ENCODE results near the gene INHBA. TPM values are rescaled to one million over a fixed set of nuclear protein-coding genes. Genes with fewer than 3 reads are reported as not detected.
A peak's percentile ranks its signal among the peaks of the same experiment; 100 is the strongest.

The INHBA gene
- total RNA-seq, 2 experiments from 2014 or later, result not detected

DNA sequence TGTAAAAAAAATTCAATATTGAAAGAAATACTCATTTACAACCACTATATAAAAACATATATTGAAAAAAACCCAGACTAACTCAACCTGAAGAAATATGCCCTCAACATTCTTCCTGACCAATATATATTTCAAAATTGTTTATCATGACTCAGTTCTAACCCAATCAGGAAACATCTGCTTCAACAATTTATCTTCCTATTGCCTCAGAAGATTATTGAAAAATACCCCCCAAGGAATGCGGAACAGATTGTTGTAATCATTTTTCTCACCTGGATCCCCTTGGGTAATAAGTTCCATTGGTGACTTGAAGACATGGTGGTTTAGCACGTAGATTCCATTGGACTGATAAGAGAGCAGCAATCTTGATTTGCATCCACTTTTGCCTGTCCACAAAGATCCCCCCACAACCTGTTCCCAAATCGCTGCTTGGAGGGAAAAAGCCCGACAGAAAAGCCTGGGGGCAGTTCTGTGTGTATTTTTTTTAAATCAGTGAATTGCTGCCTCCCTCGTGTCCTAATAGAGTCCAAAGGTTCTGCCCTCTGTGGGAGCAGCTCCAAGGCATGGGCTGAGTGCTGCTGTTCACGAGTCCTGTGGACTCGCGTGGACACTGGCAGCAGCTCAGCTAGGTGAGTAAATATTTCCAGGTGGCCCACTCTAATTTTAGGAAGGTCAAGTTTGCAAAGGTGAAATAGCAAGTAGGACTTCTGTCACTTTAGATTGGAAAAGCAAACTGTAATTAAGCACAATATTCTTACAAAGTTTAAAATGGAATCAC lies 5.9 kb upstream of the INHBA start:
- no peak for ATAC-seq
- CTCF ChIA-PET, result no interaction called here

DNA sequence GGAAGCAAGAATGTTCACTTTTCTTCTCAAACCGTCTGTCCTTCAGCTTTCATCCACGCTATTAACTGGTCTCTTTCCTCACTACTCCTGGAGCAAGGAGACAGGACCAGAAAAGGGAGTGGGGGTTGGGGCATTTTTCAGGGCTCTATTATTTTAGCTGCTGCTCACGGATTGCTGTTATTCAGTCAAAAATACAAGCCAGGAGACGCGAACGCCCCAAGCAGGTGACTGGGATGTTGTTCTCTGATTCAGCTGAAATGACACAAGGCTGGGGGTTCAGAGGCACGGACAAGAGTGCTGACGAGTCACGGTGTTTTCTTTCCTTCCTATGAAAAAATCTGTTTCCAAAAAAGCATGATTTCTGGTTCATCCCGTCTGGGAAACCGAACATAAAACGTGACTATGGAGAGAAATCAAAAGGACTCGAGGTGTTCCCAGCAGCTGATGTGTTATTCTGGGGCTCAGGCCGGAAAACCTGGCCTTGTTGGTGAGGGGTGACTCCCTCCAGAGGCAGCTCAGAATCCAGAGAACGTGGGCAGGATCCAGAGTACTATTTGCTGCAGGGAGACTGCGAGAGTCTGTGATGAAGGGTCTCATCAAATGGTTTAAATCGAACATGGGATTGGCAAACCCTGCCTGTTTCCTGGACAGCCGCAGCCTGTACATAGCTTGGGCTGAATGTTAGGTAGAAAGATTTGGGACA lies 3.5 kb upstream of the INHBA start:
- Mint-ChIP-seq H3K4me3 (peak overlapping the region; percentile 71), H3K4me1 (ENCODE audit: low read depth) (peaks cover 14% of the 10 kb centered on the region), H3K27ac (no peak overlapping the region), H3K27me3 (ENCODE audit: low read depth) (peaks cover 40% of the 10 kb centered on the region), H3K9me3 (ENCODE audit: insufficient read depth) (no peaks in the 10 kb centered on the region), H3K36me3 (ENCODE audit: low read depth) (no peaks in the 10 kb centered on the region)
- CTCF ChIA-PET, result interaction anchor here (0.5 to 2.8 kb wide), 4 partner anchors 8 to 1474 kb away, joined by 3 to 17 read pairs (median 8); no protein-coding TSS in a partner anchor
- POLR2A ChIA-PET, result no interaction called here
- DNase-seq (no peak), ATAC-seq (no peak)

More for the DNA sequence above, 5.9 kb upstream of the INHBA start:
- Mint-ChIP-seq H3K4me3 (no peak overlapping the region), H3K4me1 (ENCODE audit: low read depth) (peaks cover 14% of the 10 kb centered on the region), H3K36me3 (ENCODE audit: low read depth) (no peaks in the 10 kb centered on the region), H3K27ac (no peak overlapping the region), H3K27me3 (ENCODE audit: low read depth) (peaks cover 22% of the 10 kb centered on the region), H3K9me3 (ENCODE audit: insufficient read depth) (no peaks in the 10 kb centered on the region)
- POLR2A ChIA-PET, result no interaction called here
- no peak for DNase-seq

DNA sequence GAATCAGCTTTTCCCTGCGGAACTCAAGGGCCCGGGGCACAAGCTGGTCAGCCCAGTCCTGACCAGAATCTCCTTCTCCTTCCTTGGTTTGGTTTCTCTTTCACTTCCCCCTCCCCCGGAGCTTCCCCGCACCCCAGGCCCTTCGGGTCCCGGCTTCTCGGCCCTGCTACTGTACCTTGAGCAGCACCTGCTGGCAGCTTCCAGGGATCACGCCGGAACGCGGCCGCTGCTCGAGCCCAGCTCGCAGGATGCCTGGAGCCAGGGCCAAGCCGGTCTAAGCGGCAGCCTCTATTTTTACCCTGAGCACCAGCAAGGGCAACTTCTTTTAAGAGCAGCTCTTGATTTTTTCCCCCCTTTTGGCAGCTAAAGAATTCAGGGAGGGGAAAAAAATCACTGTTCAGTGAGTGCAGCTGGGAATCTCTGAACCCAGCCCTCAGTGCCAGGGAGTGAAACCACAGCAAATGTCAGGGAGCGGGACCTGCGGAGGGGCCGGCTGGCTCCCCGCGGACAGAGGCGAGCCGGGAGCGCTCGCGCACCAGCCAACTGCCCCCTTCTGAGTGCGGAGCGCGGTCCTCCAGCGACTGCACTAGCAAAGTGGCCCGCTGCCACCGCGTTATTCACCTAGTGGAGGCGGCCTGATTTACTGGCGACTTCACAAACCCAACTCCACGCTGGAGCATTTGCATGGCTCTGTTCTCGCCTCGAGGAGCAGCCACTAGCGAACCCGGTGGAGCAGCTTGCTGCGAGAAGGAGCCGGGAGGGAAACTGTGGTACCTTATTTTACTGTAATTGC lies 2.4 kb upstream of the INHBA start:
- POLR2A ChIA-PET, result no interaction called here
- peaks cover 50% of the 10 kb centered on the region for H3K27me3 Mint-ChIP-seq (ENCODE audit: low read depth)
- H3K4me3 Mint-ChIP-seq, result peak overlapping the region; percentile 71
- no peak overlapping the region for H3K27ac Mint-ChIP-seq
- no peaks in the 10 kb centered on the region for H3K9me3 Mint-ChIP-seq (ENCODE audit: insufficient read depth)
- peak; percentile 73 for DNase-seq
- no peaks in the 10 kb centered on the region for H3K36me3 Mint-ChIP-seq (ENCODE audit: low read depth)
- CTCF ChIA-PET, result interaction anchor here (0.5 to 2.8 kb wide), 7 partner anchors 9 to 1473 kb away, joined by 3 to 17 read pairs (median 5); no protein-coding TSS in a partner anchor
- peaks cover 14% of the 10 kb centered on the region for H3K4me1 Mint-ChIP-seq (ENCODE audit: low read depth)
- peak; percentile 97 for ATAC-seq

DNA sequence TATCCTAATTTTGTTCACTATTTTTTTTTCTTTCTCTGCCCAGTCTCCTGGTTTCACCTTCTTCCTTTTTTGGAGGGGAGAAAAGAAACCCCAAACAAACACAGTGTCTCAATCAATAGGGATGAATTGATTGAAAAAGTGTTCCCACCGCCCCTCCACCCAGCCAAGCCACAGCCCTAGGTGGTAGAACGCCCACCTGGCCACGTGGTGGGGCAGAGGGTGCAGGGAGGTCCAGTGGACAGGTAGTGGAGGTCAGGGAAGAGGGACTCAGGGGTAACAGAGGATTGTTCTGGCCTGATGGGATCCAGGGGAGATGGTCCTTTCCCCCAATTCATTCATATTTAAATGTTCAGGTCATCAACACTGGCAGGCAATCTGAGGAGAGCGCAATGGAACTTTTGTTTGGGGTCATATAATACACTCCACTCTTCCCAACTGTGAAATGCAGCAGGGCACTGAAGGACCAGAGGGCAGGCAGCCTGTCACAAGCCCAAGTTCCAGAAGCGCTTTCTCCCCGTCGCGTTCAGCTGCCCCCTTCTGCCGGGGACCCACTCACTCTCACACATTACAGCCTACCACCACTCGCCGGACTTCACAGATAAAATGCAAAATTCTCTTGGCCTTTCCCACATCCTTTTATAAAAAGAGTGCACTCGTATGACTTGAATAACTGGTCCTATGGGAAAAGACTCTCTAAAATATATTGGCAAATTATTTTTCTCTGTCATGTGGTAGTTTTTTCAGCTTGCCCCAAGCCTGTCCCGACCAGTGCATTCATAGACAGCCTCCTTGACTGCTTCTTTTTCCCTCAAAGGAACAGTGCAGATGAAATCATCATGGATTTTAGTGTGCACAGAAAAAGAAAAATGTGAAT lies 1.6 kb downstream of the INHBA start:
- ChIA-PET CTCF (interaction anchor here (0.8 kb wide), 1 partner anchor 9 kb away, joined by 4 read pairs; no protein-coding TSS in a partner anchor), POLR2A (no interaction called here)
- H3K36me3 Mint-ChIP-seq (ENCODE audit: low read depth), result no peaks in the 10 kb centered on the region
- H3K4me3 Mint-ChIP-seq, result no peak overlapping the region
- H3K9me3 Mint-ChIP-seq (ENCODE audit: insufficient read depth), result no peaks in the 10 kb centered on the region
- ATAC-seq, result no peak
- no peak overlapping the region for H3K27ac Mint-ChIP-seq
- peaks cover 65% of the 10 kb centered on the region for H3K27me3 Mint-ChIP-seq (ENCODE audit: low read depth)
- H3K4me1 Mint-ChIP-seq (ENCODE audit: low read depth), result peaks cover 17% of the 10 kb centered on the region
- no peak for DNase-seq

DNA sequence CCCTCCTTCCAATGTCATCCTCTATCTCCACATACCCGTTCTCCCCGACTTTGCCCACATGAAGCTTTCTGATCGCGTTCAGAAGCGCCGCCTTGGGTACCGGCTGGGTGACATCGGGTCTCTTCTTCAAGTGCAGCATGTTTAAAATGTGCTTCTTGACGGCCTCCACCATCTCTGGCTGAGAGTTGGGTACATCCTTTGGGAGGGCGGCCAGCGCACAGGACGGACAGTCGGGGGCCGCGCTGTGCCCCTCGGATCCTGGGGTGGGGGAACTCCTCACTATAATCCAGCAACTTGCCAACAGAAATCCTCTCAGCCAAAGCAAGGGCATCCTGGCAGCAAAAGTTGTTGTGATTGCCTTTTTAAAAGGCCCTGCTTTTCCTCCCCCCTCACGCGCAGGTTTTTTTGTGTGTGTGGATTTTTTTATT lies 2.8 kb downstream of the INHBA start:
- Mint-ChIP-seq H3K4me3 (no peak overlapping the region), H3K9me3 (ENCODE audit: insufficient read depth) (no peaks in the 10 kb centered on the region), H3K27ac (no peak overlapping the region), H3K36me3 (ENCODE audit: low read depth) (no peaks in the 10 kb centered on the region), H3K4me1 (ENCODE audit: low read depth) (peaks cover 5% of the 10 kb centered on the region), H3K27me3 (ENCODE audit: low read depth) (peaks cover 68% of the 10 kb centered on the region)
- DNase-seq (no peak), ATAC-seq (no peak)
- POLR2A ChIA-PET, result no interaction called here
- CTCF ChIA-PET, result no interaction called here

DNA sequence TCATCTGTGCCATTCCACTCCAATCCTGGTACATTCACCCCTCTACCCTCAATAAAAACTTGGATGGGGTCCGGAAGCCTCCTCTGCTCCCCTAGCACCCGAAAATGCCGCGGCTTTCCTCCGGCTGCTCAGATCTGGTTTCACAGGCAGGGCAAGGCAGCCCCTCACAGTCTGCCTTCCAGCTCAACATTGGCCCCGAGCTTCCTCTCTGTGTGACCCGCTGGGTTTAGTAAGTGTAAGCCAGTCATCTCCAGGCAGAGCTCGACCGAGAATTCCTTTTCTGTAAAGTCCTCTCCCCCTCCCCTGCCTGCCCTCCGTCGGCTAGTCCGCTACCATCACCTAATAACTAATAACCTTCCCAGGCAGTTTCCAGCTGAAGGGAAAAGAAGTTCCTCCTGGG lies 3.4 kb downstream of the INHBA start:
- DNase-seq (no peak), ATAC-seq (no peak)
- no peaks in the 10 kb centered on the region for H3K36me3 Mint-ChIP-seq (ENCODE audit: low read depth)
- POLR2A ChIA-PET, result no interaction called here
- H3K27me3 Mint-ChIP-seq (ENCODE audit: low read depth), result peaks cover 70% of the 10 kb centered on the region
- CTCF ChIA-PET, result no interaction called here
- H3K27ac Mint-ChIP-seq, result no peak overlapping the region
- H3K4me3 Mint-ChIP-seq, result no peak overlapping the region
- H3K9me3 Mint-ChIP-seq (ENCODE audit: insufficient read depth), result no peaks in the 10 kb centered on the region
- peaks cover 3% of the 10 kb centered on the region for H3K4me1 Mint-ChIP-seq (ENCODE audit: low read depth)

DNA sequence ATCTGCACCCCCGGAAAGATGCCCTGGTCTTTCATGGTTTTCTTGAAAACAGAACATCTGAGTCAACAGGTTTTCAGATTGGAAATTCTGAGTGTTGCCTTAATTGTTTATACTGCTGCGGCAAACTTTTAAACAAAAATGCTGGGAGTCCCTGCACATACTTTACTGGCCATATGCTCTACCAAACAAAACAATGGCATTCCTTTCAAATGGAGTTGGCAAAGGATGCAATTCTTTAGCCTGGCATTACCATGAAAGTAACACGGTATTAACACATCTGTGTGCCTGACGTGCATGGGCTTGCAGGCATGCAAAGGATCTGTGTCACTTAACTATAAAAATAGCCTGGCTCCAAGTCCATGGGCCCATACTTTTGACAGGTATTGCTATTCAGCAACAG lies 4.2 kb downstream of the INHBA start:
- CTCF ChIA-PET, result no interaction called here

DNA sequence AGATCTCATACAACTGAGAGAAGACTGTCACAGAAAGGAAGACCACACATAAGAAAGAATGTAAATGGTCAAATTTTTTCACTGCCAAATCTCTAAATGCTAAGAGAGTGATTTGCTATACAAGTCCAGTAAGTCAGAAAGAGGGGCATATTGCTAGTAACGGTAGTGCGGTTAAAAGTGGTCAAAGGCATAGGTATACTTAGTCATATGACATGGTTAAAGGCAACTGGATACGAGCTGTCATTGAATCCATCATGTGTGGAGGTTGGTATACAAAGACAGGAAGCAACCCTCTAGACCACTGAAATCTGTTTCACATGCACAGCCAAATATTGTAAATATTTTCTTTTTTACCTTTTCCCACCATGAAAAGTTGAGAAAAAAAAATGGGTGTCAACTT lies 4.8 kb downstream of the INHBA start:
- Mint-ChIP-seq H3K27me3 (ENCODE audit: low read depth) (peaks cover 59% of the 10 kb centered on the region), H3K36me3 (ENCODE audit: low read depth) (no peaks in the 10 kb centered on the region), H3K4me3 (no peak overlapping the region), H3K27ac (no peak overlapping the region), H3K4me1 (ENCODE audit: low read depth) (peaks cover 3% of the 10 kb centered on the region), H3K9me3 (ENCODE audit: insufficient read depth) (no peaks in the 10 kb centered on the region)
- ChIA-PET POLR2A (no interaction called here), CTCF (no interaction called here)
- DNase-seq (no peak), ATAC-seq (no peak)

More for the DNA sequence above, 4.2 kb downstream of the INHBA start:
- Mint-ChIP-seq H3K9me3 (ENCODE audit: insufficient read depth) (no peaks in the 10 kb centered on the region), H3K4me1 (ENCODE audit: low read depth) (peaks cover 3% of the 10 kb centered on the region), H3K36me3 (ENCODE audit: low read depth) (no peaks in the 10 kb centered on the region), H3K4me3 (no peak overlapping the region), H3K27ac (no peak overlapping the region), H3K27me3 (ENCODE audit: low read depth) (peaks cover 64% of the 10 kb centered on the region)
- POLR2A ChIA-PET, result no interaction called here
- ATAC-seq (no peak), DNase-seq (no peak)

DNA sequence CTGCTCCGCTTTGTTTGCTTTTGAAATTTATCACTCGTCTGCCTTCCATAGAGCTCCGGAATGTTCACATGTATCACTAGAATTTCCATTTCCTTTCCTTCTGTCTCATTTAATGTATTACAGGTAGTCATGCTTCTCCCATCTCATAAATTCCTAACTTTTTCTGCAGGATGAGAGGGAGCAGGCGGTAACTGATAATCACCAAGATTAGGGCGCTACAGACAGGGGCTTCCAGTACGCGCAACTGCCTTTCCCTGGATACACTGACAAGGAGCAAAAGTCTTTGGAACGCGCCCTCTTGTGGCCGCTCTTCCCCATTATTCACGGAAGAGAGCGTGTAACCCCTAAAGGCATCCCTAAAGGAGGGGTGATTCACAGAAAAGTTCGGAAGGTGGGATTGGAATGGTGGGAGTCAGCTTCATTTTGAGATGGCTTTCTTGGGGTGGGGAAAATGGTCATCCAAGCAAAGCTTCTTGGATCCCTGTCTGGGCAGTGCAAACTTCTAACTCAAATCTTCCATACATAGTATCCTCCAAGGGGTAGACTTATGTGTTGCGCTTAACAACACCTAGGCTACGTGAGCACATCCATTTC lies 6.5 kb downstream of the INHBA start:
- CTCF ChIA-PET, result interaction anchor here (1.2 to 3.0 kb wide), 2 partner anchors 9 kb away, joined by 5 to 17 read pairs; no protein-coding TSS in a partner anchor
- no peak overlapping the region for H3K4me3 Mint-ChIP-seq
- peaks cover 3% of the 10 kb centered on the region for H3K4me1 Mint-ChIP-seq (ENCODE audit: low read depth)
- no peak overlapping the region for H3K27ac Mint-ChIP-seq
- H3K36me3 Mint-ChIP-seq (ENCODE audit: low read depth), result no peaks in the 10 kb centered on the region
- peaks cover 43% of the 10 kb centered on the region for H3K27me3 Mint-ChIP-seq (ENCODE audit: low read depth)
- POLR2A ChIA-PET, result no interaction called here
- no peaks in the 10 kb centered on the region for H3K9me3 Mint-ChIP-seq (ENCODE audit: insufficient read depth)
- ATAC-seq (no peak), DNase-seq (peak; percentile 32)

DNA sequence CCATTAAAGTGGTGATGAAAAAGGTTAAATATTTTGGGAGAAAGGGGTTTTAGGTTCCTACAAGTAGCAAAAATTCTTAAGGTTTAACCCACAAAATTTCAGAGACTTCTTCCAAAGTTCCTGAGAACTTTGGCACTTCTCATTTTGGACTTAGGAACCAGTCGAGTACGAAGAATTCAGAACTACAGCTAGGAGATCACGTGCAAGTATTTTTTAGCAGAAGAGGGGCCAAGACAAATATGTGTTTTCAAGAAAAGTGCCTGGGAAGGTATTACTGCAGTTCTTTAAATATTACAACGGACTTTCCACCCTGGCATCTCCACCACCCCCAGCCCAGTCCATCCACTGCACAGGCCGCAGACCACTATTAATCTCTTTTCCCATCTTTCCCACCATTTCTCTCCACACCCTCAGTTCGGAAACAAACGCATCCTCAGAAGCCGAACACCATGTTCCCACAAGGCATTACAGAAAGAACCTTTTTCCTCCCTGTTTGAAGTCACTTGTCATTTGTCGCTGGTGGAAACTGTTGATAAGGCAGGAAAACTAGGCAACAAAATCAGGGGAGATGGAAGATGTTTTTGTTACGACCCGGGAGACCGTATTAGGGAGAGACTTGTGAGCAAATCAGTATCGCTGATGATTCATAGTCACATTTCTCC lies 7.1 kb downstream of the INHBA start:
- POLR2A ChIA-PET, result no interaction called here
- H3K4me1 Mint-ChIP-seq (ENCODE audit: low read depth), result peaks cover 3% of the 10 kb centered on the region

More for the DNA sequence above, 7.1 kb downstream of the INHBA start:
- no peak for ATAC-seq
- DNase-seq, result no peak
- Mint-ChIP-seq H3K27me3 (ENCODE audit: low read depth) (peaks cover 38% of the 10 kb centered on the region), H3K27ac (no peak overlapping the region), H3K9me3 (ENCODE audit: insufficient read depth) (no peaks in the 10 kb centered on the region), H3K4me3 (no peak overlapping the region), H3K36me3 (ENCODE audit: low read depth) (no peaks in the 10 kb centered on the region)
- CTCF ChIA-PET, result interaction anchor here (1.2 to 3.0 kb wide), 2 partner anchors 9 kb away, joined by 5 to 17 read pairs; no protein-coding TSS in a partner anchor
